ENCODE results near the gene PHC3.
"Not testable (repeated sequence)": the region's sequence is repeated elsewhere in the genome, so short reads cannot be mapped to it uniquely, and the experiment has no call there.

Gene PHC3

GRCh38 chr3:170219850-170220249 lies 38.3 kb upstream of the PHC3 start:
- Histone ChIP-seq H3K4me1 (ENCODE audit: control insufficient read depth in 2 of 2, insufficient read depth in 1 of 2, low read depth in 1 of 2, low read length in 2 of 2) (peaks cover 0 to 9% of the 10 kb centered on the region in 2 donors), H3K4ac (ENCODE audit: low read length) (no peak overlapping the region), H4K8ac (ENCODE audit: low read depth, low read length) (no peak overlapping the region), H3K27me3 (ENCODE audit: control insufficient read depth in 3 of 3, insufficient read depth in 3 of 3, low read depth in 1 of 3, low read length in 3 of 3) (no peaks in the 10 kb centered on the region), H3K4me2 (ENCODE audit: insufficient read depth, low read length, poor library complexity, severe bottlenecking) (no peak overlapping the region), H3K27ac (replicated peaks; ENCODE audit: low read length) (no peak overlapping the region), H2BK12ac (ENCODE audit: low read length) (no peak overlapping the region), H3K14ac (ENCODE audit: low read length) (no peak overlapping the region), H2BK5ac (ENCODE audit: low read length) (no peak overlapping the region), H2AFZ (ENCODE audit: low read length) (no peak overlapping the region), H3K9me3 (replicated peaks in 1 of 2; ENCODE audit: control insufficient read depth in 2 of 2, insufficient read depth in 1 of 2, low read depth in 1 of 2, low read length in 2 of 2) (no peaks in the 10 kb centered on the region), H3K9ac (ENCODE audit: low read depth, low read length, poor library complexity) (no peak overlapping the region), H3K36me3 (replicated peaks in 1 of 2; ENCODE audit: control insufficient read depth in 2 of 2, insufficient read depth in 2 of 2, low read length in 2 of 2) (no peaks in the 10 kb centered on the region), H3K4me3 (ENCODE audit: low read length in 2 of 2) (no peak overlapping the region), H4K91ac (ENCODE audit: low read depth, low read length, poor library complexity) (no peak overlapping the region), H2AK5ac (ENCODE audit: low read depth, low read length) (no peak overlapping the region), H3K79me1 (ENCODE audit: low read depth, low read length) (peaks cover 3% of the 10 kb centered on the region), H2BK120ac (ENCODE audit: low read depth, low read length) (no peak overlapping the region), H2BK15ac (ENCODE audit: low read length) (no peak overlapping the region), H3K23ac (ENCODE audit: low read depth, low read length, poor library complexity) (no peak overlapping the region), H3K18ac (ENCODE audit: low read length) (no peak overlapping the region)
- WGBS, 2 donors (ENCODE audit: extremely low coverage in 2 of 2, insufficient read length in 2 of 2, insufficient replicate concordance in 1 of 2), result no CpG with 5 or more reads among the region's 1 CpG
- DNase-seq (ENCODE audit: low spot score), result no peak

GRCh38 chr3:170211668-170212067 lies 30.1 kb upstream of the PHC3 start:
- H2BK5ac ChIP-seq (ENCODE audit: low read length), result no peak overlapping the region
- H3K23ac ChIP-seq (ENCODE audit: low read depth, low read length, poor library complexity), result no peak overlapping the region
- no peak overlapping the region for H2AFZ ChIP-seq (ENCODE audit: low read length)
- H3K79me1 ChIP-seq (ENCODE audit: low read depth, low read length), result no peaks in the 10 kb centered on the region
- H2BK15ac ChIP-seq (ENCODE audit: low read length), result no peak overlapping the region
- H3K14ac ChIP-seq (ENCODE audit: low read length), result no peak overlapping the region
- H3K18ac ChIP-seq (ENCODE audit: low read length), result no peak overlapping the region
- H3K9me3 ChIP-seq (replicated peaks in 1 of 2; ENCODE audit: control insufficient read depth in 2 of 2, insufficient read depth in 1 of 2, low read depth in 1 of 2, low read length in 2 of 2), result no peaks in the 10 kb centered on the region
- H3K4ac ChIP-seq (ENCODE audit: low read length), result no peak overlapping the region
- H2AK5ac ChIP-seq (ENCODE audit: low read depth, low read length), result no peak overlapping the region
- no peak overlapping the region for H3K9ac ChIP-seq (ENCODE audit: low read depth, low read length, poor library complexity)
- no peak overlapping the region for H3K4me3 ChIP-seq (ENCODE audit: low read length in 2 of 2)
- no peaks in the 10 kb centered on the region for H3K36me3 ChIP-seq (replicated peaks in 1 of 2; ENCODE audit: control insufficient read depth in 2 of 2, insufficient read depth in 2 of 2, low read length in 2 of 2)
- no peak overlapping the region for H3K4me2 ChIP-seq (ENCODE audit: insufficient read depth, low read length, poor library complexity, severe bottlenecking)
- WGBS, 2 donors (ENCODE audit: extremely low coverage in 2 of 2, insufficient read length in 2 of 2, insufficient replicate concordance in 1 of 2), result no CpG with 5 or more reads among the region's 1 CpG
- H3K27ac ChIP-seq (replicated peaks; ENCODE audit: low read length), result no peak overlapping the region
- H3K27me3 ChIP-seq (ENCODE audit: control insufficient read depth in 3 of 3, insufficient read depth in 3 of 3, low read depth in 1 of 3, low read length in 3 of 3), result no peaks in the 10 kb centered on the region
- no peak overlapping the region for H4K91ac ChIP-seq (ENCODE audit: low read depth, low read length, poor library complexity)
- H3K4me1 ChIP-seq (ENCODE audit: control insufficient read depth in 2 of 2, insufficient read depth in 1 of 2, low read depth in 1 of 2, low read length in 2 of 2), result no peaks in the 10 kb centered on the region
- no peak for DNase-seq (ENCODE audit: low spot score)
- no peak overlapping the region for H4K8ac ChIP-seq (ENCODE audit: low read depth, low read length)
- no peak overlapping the region for H2BK120ac ChIP-seq (ENCODE audit: low read depth, low read length)
- no peak overlapping the region for H2BK12ac ChIP-seq (ENCODE audit: low read length)

GRCh38 chr3:170207717-170208116 lies 26.2 kb upstream of the PHC3 start:
- Histone ChIP-seq H4K8ac (ENCODE audit: low read depth, low read length) (no peak overlapping the region), H3K79me1 (ENCODE audit: low read depth, low read length) (no peaks in the 10 kb centered on the region), H3K4me1 (ENCODE audit: control insufficient read depth in 2 of 2, insufficient read depth in 1 of 2, low read depth in 1 of 2, low read length in 2 of 2) (peaks cover 0 to 2% of the 10 kb centered on the region in 2 donors), H4K91ac (ENCODE audit: low read depth, low read length, poor library complexity) (no peak overlapping the region), H3K4me3 (ENCODE audit: low read length in 2 of 2) (no peak overlapping the region), H3K27me3 (ENCODE audit: control insufficient read depth in 3 of 3, insufficient read depth in 3 of 3, low read depth in 1 of 3, low read length in 3 of 3) (no peaks in the 10 kb centered on the region), H2AFZ (ENCODE audit: low read length) (no peak overlapping the region), H3K4me2 (ENCODE audit: insufficient read depth, low read length, poor library complexity, severe bottlenecking) (no peak overlapping the region), H2AK5ac (ENCODE audit: low read depth, low read length) (no peak overlapping the region), H3K23ac (ENCODE audit: low read depth, low read length, poor library complexity) (no peak overlapping the region), H3K9ac (ENCODE audit: low read depth, low read length, poor library complexity) (no peak overlapping the region), H3K18ac (ENCODE audit: low read length) (no peak overlapping the region), H3K4ac (ENCODE audit: low read length) (no peak overlapping the region), H3K36me3 (replicated peaks in 1 of 2; ENCODE audit: control insufficient read depth in 2 of 2, insufficient read depth in 2 of 2, low read length in 2 of 2) (no peaks in the 10 kb centered on the region), H3K9me3 (replicated peaks in 1 of 2; ENCODE audit: control insufficient read depth in 2 of 2, insufficient read depth in 1 of 2, low read depth in 1 of 2, low read length in 2 of 2) (no peaks in the 10 kb centered on the region), H3K14ac (ENCODE audit: low read length) (no peak overlapping the region), H2BK5ac (ENCODE audit: low read length) (no peak overlapping the region), H2BK120ac (ENCODE audit: low read depth, low read length) (no peak overlapping the region), H2BK12ac (ENCODE audit: low read length) (no peak overlapping the region), H3K27ac (replicated peaks; ENCODE audit: low read length) (no peak overlapping the region), H2BK15ac (ENCODE audit: low read length) (no peak overlapping the region)
- no CpG with 5 or more reads among the region's 6 CpGs for WGBS, 2 donors (ENCODE audit: extremely low coverage in 2 of 2, insufficient read length in 2 of 2, insufficient replicate concordance in 1 of 2)
- DNase-seq (ENCODE audit: low spot score), result no peak

GRCh38 chr3:170206164-170206762 lies 24.7 kb upstream of the PHC3 start:
- not testable (repeated sequence) for H3K14ac ChIP-seq (ENCODE audit: low read length); H3K27me3 ChIP-seq (ENCODE audit: control insufficient read depth in 3 of 3, insufficient read depth in 3 of 3, low read depth in 1 of 3, low read length in 3 of 3); H3K36me3 ChIP-seq (replicated peaks in 1 of 2; ENCODE audit: control insufficient read depth in 2 of 2, insufficient read depth in 2 of 2, low read length in 2 of 2); H3K4me3 ChIP-seq (ENCODE audit: low read length in 2 of 2); H4K8ac ChIP-seq (ENCODE audit: low read depth, low read length); H2BK5ac ChIP-seq (ENCODE audit: low read length); H2AFZ ChIP-seq (ENCODE audit: low read length); H3K79me1 ChIP-seq (ENCODE audit: low read depth, low read length); H3K4ac ChIP-seq (ENCODE audit: low read length); H3K23ac ChIP-seq (ENCODE audit: low read depth, low read length, poor library complexity); H2AK5ac ChIP-seq (ENCODE audit: low read depth, low read length); DNase-seq (ENCODE audit: low spot score); H2BK15ac ChIP-seq (ENCODE audit: low read length); H4K91ac ChIP-seq (ENCODE audit: low read depth, low read length, poor library complexity); H2BK12ac ChIP-seq (ENCODE audit: low read length); H3K27ac ChIP-seq (replicated peaks; ENCODE audit: low read length); H3K4me2 ChIP-seq (ENCODE audit: insufficient read depth, low read length, poor library complexity, severe bottlenecking); H3K9ac ChIP-seq (ENCODE audit: low read depth, low read length, poor library complexity); H3K9me3 ChIP-seq (replicated peaks in 1 of 2; ENCODE audit: control insufficient read depth in 2 of 2, insufficient read depth in 1 of 2, low read depth in 1 of 2, low read length in 2 of 2); H2BK120ac ChIP-seq (ENCODE audit: low read depth, low read length); H3K18ac ChIP-seq (ENCODE audit: low read length); H3K4me1 ChIP-seq (ENCODE audit: control insufficient read depth in 2 of 2, insufficient read depth in 1 of 2, low read depth in 1 of 2, low read length in 2 of 2)
- no CpG with 5 or more reads among the region's 11 CpGs for WGBS, 2 donors (ENCODE audit: extremely low coverage in 2 of 2, insufficient read length in 2 of 2, insufficient replicate concordance in 1 of 2)
